Cardiac fibroblast (primary cell): Measurements from ENCODE around the gene ARHGAP40.

Experiments used
- DNase-seq, 2 donors: peaks; one replicate each; pipeline versions ENCODE4 v3.0.0 to v3.0.0-alpha.2; 2010; ENCODE audit warnings: low read depth in 2 of 2
- H3K4me3 ChIP-seq, 2 donors: replicated peaks in 1 of 2; 1 replicate in 1 of 2; 2 replicates in 1 of 2; pipeline ENCODE4 v1.5.1; 2011; ENCODE audit warnings: low read depth in 2 of 2, low read length in 2 of 2, mild to moderate bottlenecking in 2 of 2, moderate library complexity in 1 of 2
- TF ChIP-seq, protein P1 (sequence below): IDR thresholded peaks from one replicate; pipeline ENCODE4 v1.5.1; 2011; ENCODE audit warnings: low read depth, mild to moderate bottlenecking, low read length, inconsistent platforms

ARHGAP40 gene

GRCh38 chr20:38609815-38610214 is 8.2 kb downstream of the ARHGAP40 start:
- H3K4me3 ChIP-seq: no peak overlapping the region
- no peak for DNase-seq
- TF ChIP-seq, protein P1, sequence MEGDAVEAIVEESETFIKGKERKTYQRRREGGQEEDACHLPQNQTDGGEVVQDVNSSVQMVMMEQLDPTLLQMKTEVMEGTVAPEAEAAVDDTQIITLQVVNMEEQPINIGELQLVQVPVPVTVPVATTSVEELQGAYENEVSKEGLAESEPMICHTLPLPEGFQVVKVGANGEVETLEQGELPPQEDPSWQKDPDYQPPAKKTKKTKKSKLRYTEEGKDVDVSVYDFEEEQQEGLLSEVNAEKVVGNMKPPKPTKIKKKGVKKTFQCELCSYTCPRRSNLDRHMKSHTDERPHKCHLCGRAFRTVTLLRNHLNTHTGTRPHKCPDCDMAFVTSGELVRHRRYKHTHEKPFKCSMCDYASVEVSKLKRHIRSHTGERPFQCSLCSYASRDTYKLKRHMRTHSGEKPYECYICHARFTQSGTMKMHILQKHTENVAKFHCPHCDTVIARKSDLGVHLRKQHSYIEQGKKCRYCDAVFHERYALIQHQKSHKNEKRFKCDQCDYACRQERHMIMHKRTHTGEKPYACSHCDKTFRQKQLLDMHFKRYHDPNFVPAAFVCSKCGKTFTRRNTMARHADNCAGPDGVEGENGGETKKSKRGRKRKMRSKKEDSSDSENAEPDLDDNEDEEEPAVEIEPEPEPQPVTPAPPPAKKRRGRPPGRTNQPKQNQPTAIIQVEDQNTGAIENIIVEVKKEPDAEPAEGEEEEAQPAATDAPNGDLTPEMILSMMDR: no peak

- DNase-seq: peak in 1 of 2 donors; percentile 47
- no peak overlapping the region for H3K4me3 ChIP-seq
- TF ChIP-seq, protein P1: no peak
Measured at GRCh38 chr20:38610521-38610920, 8.9 kb downstream of the ARHGAP40 start.

- no peak for DNase-seq
- no peak overlapping the region for H3K4me3 ChIP-seq
- TF ChIP-seq, protein P1: no peak
Measured at GRCh38 chr20:38612751-38613515, 11.3 kb downstream of the ARHGAP40 start.

- no peak overlapping the region for H3K4me3 ChIP-seq
- TF ChIP-seq, protein P1: no peak
- DNase-seq: no peak
Measured at GRCh38 chr20:38615283-38615682, 13.7 kb downstream of the ARHGAP40 start.

DNA sequence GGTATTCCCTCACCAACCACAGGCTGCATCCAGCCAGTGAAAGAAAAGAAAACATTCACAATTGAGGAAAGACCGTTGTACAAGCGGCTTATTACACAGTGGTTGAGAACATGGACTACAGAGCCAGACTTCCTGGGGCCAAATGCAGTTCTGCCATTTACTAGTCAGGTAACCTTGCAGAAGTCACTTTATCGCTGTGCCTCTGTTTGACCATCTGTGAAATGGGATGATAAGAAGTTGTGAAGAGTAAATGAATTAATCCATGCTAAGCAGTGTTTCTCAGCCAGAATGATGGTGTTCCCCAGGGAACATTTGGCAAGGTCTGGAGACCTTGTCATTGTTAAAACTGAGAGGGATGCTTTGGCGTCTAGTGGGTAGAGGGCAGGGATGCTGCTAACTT is 14.8 kb downstream of the ARHGAP40 start:
- H3K4me3 ChIP-seq: no peak overlapping the region
- no peak for DNase-seq
- TF ChIP-seq, protein P1: no peak

DNA sequence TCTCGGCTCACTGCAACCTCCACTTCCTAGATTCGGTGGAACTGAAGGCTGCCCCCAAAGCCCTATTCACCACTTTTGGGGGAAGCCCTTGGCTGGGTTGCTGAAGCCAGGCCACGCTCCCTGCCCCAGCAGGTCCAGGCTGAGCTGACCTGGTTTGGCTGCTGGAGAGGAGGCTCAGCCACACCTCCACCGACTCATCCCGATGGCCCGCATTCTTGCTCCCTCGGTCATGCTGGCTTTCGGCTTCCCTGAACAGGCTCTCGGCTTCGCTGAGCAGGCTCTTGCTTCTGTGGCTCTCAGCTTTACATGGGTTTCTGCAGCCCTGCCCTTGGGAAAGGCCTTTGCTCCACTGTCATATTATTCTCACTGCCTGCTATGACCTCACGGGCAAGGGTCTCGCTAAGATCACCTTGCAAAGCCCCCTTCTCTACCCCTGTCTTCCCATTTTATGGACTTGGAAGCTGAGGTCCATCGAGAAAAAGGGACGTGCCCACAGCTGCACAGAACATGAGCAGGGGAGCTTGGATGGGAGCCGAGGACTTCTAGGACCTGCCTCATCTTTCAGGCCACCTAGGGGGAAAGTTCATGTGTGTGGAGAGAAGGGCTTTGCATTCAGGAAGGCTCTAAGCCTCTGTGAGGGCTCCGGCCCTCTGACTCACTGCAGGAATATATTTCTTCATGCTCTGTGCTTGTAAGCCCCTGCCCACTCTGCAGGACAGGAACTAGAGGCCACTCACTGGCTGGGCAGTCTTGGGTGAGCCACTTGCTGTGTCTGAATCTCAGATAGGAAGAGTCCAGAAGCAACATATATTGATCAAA is 15.6 kb downstream of the ARHGAP40 start:
- no peak overlapping the region for H3K4me3 ChIP-seq
- peak in 1 of 2 donors; percentile 42 for DNase-seq
- TF ChIP-seq, protein P1: no peak
